BE2C (cell line): ENCODE measurements around the gene C3orf52.

Source experiments
- DNase-seq: peaks from one replicate; pipeline ENCODE4 v3.0.0-alpha.2; 2020
- H3K27me3 ChIP-seq: fragments of 250-450 bp; sonication (Bioruptor Pico); 2 replicates; pipeline ENCODE4 v1.5.1; 2020; ENCODE audit warnings: mild to moderate bottlenecking
- H3K36me3 ChIP-seq: fragments of 250-450 bp; sonication (Bioruptor Pico); 2 replicates; pipeline ENCODE4 v1.5.1; 2020; ENCODE audit warnings: mild to moderate bottlenecking
- H3K4me1 ChIP-seq: fragments of 250-450 bp; sonication (Bioruptor Pico); 2 replicates; pipeline ENCODE4 v1.5.1; 2020
- H3K4me3 ChIP-seq: 2 replicates; pipeline ENCODE4 v1.5.1; 2011; ENCODE audit warnings: low read depth, low read length
- H3K9me3 ChIP-seq: fragments of 250-450 bp; sonication (Bioruptor Pico); 2 replicates; pipeline ENCODE4 v1.5.1; 2020
- TF ChIP-seq, protein P1 (sequence below): IDR thresholded peaks from 2 replicates; pipeline ENCODE4 v1.5.1; 2012; ENCODE audit warnings: mild to moderate bottlenecking, low read depth, low read length

The C3orf52 gene

DNA sequence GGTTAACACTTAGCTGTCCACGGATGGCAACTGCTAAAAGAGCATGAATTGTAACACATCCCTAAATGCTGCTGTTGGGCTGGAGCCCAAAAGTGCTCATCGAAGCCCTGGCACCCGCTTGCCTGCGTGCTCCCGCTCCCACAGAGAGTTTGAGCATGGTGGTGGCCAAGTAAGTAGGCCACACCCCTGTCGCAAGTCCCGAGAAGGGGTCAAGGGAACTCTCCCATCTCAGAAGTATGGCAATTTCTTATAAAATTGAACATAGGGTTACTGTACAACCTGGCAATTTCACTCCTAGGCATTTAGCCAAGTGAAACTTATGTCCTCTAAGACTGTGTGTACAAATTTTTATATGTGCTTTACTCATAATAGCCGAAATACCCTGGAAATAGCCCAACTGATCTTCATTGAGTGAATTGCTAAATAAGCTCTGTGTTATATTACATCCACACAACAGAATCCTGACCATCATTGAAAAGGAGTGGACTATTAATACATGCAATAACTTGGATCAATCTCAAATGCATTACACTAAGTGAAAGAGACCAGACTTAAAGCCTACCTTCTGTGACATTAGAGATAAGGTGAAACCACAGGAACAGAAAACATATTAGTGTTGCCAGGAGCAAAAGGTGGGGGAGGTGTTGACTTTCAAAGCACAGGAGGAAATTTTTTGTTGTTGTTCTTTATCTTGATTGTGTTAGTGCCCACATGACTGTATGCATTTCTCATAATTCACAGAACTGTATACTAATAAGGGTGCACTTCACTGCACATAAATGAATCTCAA is 48.3 kb downstream of the C3orf52 start:
- TF ChIP-seq, protein P1, sequence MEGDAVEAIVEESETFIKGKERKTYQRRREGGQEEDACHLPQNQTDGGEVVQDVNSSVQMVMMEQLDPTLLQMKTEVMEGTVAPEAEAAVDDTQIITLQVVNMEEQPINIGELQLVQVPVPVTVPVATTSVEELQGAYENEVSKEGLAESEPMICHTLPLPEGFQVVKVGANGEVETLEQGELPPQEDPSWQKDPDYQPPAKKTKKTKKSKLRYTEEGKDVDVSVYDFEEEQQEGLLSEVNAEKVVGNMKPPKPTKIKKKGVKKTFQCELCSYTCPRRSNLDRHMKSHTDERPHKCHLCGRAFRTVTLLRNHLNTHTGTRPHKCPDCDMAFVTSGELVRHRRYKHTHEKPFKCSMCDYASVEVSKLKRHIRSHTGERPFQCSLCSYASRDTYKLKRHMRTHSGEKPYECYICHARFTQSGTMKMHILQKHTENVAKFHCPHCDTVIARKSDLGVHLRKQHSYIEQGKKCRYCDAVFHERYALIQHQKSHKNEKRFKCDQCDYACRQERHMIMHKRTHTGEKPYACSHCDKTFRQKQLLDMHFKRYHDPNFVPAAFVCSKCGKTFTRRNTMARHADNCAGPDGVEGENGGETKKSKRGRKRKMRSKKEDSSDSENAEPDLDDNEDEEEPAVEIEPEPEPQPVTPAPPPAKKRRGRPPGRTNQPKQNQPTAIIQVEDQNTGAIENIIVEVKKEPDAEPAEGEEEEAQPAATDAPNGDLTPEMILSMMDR, result no peak
- peak; percentile 44 for DNase-seq
- Histone ChIP-seq H3K4me1 (peaks cover 14% of the 10 kb centered on the region), H3K9me3 (no peaks in the 10 kb centered on the region), H3K4me3 (no peak overlapping the region), H3K36me3 (no peaks in the 10 kb centered on the region), H3K27me3 (no peaks in the 10 kb centered on the region)

DNA sequence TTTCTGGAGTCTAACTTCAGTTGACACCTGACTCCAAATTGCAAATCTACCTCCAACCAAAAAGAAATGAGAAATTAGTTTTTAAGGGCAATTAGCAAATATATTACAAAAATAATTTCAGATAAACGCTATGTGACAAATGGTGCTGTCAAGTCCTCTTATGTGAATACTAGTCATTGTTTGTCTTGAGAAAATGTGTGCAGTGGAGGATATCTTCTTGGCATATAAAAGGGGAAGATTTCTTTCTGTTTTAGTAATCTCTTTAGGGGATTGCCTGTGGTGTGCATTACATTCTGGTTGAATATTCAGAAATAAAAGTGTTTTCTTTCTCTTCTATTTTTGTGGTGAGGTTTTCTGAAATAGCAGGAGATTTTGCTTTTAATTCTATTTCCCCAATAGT is 49.9 kb downstream of the C3orf52 start:
- TF ChIP-seq, protein P1, result no peak
- peaks cover 14% of the 10 kb centered on the region for H3K4me1 ChIP-seq
- no peak overlapping the region for H3K4me3 ChIP-seq
- H3K9me3 ChIP-seq, result no peaks in the 10 kb centered on the region
- H3K36me3 ChIP-seq, result no peaks in the 10 kb centered on the region
- H3K27me3 ChIP-seq, result no peaks in the 10 kb centered on the region
- no peak for DNase-seq

DNA sequence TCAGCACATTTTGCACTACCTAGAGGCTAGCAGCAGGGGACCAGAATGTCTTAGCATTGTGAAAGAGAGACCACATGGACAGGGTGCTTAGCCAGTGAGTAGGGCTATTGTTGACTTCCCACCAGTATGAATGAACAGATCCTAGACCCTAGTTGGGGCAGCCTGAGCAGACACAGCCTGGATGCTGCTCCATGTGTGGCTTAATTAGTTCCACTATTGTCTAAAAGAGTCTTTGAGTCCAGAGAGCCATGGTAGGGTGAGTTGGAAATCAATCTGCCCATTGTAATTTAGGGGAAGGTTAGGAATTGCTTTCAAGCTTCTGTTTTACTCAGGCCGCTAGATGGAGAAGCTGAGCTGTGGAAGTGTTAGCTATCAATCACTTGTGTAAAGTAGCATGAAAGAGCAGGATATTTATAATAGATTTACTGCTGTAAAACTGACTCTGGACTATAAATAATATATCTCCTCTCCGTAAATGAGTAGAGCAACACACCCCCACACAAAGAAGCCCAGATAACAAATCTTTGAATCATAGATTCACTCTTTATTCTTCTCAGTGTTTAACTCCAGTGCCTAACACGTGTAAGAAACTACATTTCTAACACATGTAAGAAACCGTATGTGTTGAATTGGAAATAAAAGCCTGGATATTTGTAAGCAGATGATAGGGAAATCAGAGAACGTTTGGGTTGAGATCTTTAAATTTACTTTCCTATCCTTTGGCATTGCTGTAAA is 50.9 kb downstream of the C3orf52 start:
- Histone ChIP-seq H3K4me3 (no peak overlapping the region), H3K36me3 (no peaks in the 10 kb centered on the region), H3K4me1 (peaks cover 14% of the 10 kb centered on the region), H3K27me3 (no peaks in the 10 kb centered on the region), H3K9me3 (no peaks in the 10 kb centered on the region)
- TF ChIP-seq, protein P1, result peak; percentile 85
- DNase-seq, result peak; percentile 43

DNA sequence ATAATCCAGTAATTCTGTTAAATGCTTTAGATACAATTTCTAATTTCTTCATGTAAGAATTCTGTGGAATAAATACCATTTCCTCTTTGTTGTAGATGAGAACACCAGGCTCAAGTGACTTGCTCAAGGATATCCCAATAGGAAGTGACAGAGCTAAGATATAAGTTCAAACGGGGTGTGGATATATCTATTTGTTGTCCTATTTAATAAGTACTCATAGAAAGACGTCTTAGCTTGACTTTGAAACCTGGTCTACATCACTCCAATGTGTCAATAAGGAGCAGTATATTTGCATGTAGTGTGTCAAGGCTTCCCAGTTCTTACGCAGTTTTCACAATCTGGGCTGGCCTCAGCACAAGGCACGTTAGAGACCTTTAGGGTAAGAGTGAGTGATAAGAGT is 51.6 kb downstream of the C3orf52 start:
- Histone ChIP-seq H3K4me1 (peaks cover 14% of the 10 kb centered on the region), H3K36me3 (no peaks in the 10 kb centered on the region), H3K4me3 (no peak overlapping the region), H3K27me3 (no peaks in the 10 kb centered on the region), H3K9me3 (no peaks in the 10 kb centered on the region)
- TF ChIP-seq, protein P1, result no peak
- no peak for DNase-seq

DNA sequence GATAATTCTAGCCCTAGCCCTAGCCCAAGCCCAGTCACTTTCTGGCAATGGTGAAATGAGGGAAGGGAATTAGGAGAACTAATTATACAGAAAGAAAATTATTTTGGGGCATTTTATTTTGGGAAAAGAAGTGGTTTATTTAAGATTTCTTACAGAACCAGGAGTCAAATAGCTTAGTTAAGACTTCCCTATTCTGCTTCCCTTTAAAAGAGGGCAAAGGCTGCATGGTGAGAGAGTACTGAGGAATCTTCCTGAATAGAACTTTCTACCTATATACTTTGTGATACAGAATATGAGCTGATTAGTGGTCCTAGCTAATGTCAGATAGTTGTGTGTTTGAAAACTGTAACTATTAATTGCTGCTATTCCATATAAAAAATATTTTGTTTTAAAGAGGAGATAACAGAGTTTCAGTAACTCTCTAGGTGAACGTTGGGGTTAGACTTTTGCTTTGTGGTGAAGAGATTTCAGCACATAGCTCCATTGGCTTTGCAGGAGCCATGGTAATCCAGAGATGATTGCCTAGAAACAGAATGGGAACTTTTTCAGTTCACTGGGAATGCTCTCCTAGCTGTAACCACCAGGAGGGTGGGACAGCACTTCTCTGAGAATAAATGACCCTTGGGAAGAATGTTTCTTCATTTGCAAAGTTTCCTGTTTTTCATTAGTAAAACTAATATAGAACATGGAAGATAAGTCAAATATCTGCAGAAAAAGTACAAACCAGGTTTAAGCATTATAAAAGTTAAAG is 52.2 kb downstream of the C3orf52 start:
- Histone ChIP-seq H3K27me3 (no peaks in the 10 kb centered on the region), H3K9me3 (no peaks in the 10 kb centered on the region), H3K4me3 (no peak overlapping the region), H3K4me1 (peaks cover 14% of the 10 kb centered on the region), H3K36me3 (no peaks in the 10 kb centered on the region)
- TF ChIP-seq, protein P1, result no peak
- no peak for DNase-seq
